Left hindlimb (tissue), 1 donor: Measurements from ENCODE around the gene DGCR6L.
"Not testable (repeated sequence)": the region's sequence is repeated elsewhere in the genome, so short reads cannot be mapped to it uniquely, and the experiment has no call there.

Source experiments
- DNase-seq: peaks from one replicate; pipeline ENCODE4 v3.0.0-alpha.2; 2018

Gene DGCR6L

DNA sequence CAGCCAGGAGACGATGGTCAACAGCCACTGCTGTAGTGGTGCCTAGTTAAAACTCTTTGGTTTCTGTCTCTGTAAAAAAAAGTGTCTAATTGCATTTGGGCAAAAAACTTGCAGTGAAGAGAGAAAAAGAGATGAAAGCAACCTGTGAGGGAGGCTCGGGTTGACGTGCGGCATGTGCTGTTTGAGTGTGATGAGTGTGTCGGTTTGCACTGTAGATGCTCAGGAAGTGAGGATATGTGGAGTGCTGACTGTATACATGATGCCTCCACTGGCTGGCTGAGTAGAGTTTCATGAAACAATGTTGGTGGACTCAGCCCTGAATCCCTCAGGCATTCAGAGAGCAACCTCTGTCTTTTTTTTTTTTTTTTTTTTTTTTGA is 4.3 kb upstream of the DGCR6L start:
- no peak for DNase-seq

DNA sequence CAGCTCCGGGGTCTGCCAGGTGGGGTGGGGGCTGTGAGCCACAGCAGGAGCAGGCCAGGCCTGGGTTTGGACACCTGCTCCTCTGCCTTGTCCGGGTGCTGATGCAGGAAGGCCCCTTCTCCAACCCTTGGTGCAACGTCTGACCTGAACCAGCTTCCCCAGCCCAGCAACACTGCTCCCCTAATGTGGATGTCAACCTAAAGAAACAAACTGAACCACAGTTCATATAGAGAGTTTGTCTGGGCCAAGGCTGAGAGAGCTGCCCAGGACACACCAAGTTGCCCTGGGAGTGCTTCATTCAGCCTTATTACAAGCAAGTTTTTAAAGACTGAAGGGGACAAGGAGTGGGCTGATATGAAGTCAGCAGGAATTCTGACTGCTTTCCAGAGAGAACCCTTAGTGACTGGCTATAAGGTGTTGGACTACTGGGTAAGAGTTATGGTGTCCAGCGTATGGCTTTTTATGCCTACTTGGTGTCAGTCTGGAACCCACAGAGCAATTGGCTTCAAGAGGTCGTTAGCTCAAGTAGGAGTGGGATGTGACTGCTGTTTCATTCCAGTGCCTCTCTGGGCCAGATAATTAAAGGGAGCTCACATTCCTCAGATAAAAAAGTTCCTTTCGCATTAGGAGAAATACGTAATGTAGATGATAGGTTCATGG is 1.8 kb upstream of the DGCR6L start:
- DNase-seq = not testable (repeated sequence)

DNA sequence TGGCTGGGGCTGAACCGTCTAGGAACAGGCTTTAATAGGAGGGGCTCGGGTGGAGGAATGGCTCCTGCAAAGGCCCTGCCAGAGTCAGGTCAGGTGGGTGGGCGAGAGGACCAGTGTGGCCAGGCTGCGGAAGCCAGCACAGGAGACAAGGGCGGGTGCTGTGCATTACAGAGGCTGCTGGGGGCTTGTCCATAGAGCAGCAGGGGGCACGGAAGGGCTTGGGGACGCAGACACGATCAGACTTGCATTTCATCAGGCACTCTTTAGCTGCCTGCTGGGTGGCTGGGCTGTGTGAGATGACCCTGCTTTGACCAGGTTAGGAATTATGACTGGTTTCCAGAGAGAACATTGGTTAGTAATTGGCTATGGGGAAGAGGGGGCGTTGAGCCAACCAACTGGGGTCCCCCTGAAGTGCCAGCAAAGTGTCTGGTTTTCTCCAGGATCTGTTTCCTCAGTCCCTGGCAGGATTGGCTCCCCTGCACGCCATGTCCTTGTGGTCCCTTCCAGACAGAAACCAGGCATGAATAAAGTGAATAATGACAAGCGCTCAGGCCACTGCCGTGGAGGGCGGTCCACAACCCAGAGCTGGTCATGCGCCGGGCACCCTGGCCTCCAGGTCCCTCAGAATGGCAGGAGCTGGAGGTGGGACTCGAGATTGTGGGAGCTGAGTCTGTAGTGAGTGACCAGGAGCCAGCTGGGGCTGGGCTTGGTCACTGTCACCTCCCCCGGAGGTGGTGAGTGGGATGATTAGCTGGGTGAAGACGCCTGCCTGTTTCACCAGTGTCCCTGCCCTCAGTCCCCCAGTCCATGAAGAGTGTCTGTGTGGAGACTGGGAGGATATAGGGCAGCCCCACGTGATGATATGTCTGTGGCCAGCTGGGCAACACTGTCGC is 1.0 kb upstream of the DGCR6L start:
- DNase-seq = peak; percentile 18

DNA sequence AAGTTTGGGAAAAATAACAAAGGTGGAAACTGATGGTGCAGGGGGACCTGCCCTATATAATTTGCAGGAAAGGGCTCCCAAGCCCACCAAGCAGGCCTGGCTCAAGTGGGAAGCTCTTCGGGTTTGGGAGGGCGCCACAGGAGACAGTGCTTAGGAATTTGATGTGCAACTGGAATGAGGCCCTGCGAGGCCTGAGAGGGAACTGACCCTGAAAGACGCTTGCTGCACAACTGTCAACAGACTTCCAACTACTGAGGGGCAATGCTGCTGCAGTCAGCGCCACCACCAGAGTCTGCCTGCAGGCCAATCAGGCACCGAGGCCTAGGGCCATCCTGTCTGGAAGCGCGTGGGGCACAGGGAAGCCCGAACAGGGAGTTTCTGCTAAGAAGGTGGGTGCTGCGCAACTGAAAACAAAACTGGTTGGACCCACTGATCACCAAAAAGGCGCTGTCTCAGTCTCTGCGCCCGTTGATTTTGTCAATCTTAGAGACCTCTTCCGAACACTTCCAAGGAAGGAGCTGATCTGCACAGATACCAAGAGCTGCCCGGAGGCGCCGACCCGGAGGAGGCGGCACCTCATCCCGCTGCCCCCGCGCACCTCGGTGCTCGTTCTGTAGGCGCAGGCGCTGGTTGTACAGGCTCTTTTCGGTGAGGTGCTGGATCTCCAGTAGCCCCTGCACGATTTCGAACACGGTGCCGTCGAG is 667 bp downstream of the DGCR6L start:
- DNase-seq = no peak

DNA sequence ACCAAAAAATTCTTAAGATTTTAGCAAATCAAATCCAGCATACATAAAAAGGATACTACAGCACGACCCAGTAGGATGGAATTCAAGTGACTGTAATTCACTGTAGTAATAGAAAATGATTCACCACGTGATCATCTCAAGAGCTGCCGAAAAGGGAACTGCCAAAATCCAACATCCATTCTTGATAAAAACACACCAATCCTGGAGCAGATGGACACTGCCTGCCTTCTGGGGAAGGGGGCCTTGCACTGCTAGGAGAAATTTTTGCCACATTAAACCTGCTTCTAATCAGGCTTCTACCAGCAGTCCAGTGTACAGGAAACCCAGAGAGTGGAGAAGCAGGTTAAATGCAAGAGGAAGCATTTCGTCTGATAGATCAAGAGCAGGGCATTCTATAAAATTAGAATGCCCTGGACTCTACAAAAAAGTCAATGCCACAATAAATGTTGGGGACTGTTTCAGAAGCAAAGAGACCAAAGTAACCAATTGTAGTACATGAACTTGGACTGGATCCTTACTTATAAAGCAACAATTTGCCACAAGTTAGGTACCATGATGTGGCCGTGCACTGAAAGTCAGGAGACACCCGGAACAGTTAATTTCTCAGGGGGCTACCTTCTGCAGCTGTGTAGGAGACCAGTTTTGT is 1.7 kb downstream of the DGCR6L start:
- not testable (repeated sequence) for DNase-seq

DNA sequence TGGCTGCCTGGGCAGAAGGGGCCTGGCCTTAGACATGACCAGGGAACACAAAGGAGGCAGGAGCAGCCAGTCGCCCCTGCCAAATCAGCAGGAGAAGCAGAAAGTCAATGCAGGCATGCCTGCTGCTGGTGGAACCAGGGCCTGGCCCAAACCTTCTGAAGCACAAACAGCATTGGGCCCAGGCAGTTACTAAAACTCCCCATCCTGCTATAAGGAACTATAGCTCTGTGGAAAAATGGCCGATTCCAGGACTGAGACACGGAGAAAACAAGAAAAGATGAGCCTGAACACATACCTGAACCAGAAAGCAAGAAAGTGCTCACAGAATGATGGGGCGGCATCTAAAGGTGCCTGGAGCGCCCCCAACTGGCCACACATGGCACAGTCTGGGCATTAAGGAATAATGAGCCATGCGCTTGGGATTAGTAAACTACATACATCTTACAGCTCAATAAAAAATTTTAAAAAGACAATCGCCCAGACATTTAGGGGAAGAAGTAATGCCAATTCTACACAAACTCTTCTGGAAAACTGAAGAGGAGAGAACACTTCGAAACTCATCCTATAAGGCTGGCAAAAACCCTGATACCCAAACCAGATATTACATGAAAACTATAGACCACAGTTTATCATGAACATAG is 2.3 kb downstream of the DGCR6L start:
- not testable (repeated sequence) for DNase-seq

DNA sequence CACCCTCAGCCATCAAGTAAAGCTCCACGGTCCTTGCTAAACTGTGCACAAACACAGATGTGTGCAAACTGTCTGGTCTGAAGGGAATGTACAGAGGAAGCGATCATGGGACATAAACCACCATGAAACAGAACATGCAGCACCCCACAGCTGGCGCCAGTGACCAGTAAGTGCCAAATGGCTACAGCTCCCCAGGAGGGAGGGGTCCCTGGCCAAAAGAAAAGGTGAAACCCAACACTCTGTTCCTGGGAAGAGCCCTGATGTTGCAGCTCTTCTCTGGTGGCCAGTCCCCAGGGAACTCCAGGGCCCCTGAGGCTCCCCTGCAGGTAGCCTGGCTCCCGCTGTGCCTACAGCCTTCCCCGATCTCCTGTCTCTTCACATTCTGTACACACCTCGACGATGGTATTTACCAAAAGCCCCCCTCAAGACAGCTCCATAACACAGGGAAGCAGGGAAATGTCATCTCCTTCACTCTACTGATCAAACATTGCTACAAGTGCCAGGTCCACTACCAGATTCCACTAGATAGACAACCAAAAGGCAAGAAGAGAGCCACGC is 2.9 kb downstream of the DGCR6L start:
- DNase-seq = no peak

DNA sequence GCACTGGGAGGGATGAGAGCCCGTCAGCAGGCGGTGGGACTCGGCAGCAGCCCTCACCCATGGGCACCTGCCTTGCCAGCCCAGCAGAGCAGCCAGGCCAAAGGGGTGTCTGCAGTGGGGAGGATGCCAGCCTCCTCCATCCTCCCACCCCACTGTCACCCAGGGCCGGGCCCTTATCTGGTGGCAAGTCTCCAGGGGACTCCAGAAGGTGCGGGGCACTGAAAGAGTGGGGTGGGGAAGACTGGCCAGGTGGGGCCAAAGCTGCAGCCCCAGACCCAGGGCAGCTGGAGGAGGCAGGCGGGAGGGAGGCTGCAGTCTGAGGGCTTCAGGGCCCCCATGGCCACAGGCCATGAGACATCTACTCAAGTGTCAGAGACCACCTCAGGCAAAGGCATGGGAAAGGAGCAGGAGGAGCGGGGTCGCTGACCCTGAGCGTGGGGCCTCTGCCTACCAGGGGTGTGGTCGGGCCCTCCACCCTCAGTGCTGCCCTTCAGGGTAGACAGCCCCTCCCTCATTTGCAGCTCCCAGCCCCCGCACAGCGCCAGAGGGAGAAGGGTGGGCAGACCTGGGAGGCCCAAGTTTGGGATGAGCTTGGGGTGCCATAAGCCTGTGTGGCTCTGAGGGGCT is 3.5 kb downstream of the DGCR6L start:
- DNase-seq = no peak

DNA sequence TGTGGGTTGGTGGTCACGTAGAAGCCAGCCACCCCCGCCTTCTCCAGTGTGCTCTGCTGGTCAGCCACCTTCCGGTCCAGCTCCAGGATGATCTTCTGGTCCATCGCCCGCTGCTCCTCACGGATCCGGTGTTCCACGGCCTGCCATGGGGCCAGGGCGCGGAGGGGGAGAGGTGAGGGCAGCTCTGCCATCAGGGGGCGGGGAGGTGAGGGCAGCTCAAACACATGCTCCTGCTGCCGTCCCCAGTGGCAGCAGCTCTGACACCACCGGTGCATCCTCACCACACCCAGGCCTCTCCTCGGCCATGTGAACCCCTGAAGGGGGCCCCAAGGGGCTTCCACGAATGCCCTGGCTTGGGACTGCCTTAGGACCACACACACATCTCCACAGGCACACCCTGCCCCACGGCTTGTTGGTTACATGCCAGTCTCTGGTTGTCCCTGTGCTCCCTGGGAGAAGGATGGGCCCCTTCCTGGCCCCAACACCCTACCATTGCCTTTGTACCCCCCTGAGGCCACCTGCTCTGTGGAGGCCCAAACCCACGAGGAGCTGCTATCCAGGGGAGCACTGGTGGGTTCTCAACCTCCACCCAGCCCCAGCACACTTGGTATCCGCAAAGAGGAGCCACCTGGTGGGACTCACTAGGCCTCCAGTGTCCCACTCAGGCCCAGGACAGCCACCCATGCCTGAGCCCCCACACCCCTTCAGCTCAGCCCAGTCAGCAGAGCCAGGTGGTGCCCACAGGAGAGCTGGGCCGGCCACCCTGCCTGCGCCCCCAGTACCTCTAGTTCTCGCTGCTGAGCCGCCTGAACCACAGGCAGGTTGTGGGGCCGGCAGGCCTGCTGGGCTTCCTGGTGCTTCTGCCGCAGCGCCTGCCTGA is 4.3 kb downstream of the DGCR6L start:
- DNase-seq = no peak

DNA sequence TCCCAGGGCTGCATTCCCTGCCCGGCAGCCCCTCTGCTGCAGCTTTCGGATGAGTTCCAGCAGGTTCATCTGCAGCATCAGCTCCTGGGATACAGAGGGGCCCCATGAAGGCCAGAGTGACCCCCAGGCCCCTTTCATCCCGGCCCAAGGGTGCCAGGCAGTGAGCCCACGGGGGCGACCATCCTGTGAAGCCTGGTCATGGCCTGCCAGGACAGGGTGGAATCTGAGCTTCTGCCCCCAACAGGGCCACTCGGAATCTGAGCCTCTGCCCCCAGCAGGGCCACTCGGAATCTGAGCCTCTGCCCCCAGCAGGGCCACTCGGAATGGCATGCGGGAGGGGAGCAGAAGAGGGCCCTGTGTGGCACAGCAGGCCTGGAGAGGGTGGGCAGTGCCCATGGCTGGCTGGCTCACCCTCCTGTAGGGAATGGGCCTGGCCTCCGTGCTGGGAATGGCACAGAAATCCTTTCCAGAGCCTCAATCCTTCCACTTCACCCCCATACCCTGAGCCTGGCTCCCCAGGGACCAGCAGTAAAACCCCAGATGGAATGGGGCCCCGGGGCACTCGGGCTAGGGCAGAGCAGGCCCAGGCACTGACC is 5.0 kb downstream of the DGCR6L start:
- DNase-seq = not testable (repeated sequence)

DNA sequence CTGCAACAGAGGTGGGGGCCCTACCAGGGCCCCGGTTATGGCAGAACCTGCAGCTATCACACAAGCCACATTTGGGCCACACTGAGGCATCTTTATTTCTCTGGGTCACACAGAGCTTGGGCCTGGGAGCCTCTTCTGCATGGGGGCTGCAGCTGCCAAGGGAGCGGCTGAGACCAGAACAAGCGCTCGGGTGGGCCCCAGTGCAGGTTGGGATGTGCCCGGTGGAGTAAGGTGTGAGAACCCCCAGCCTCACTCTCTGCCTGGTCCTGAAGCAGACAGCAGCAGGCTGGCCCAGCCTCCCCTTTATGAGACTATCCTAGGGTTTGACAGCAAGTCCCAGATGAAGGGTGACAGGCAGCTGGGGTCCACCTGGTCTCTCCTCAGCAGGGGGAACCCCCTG is 5.7 kb downstream of the DGCR6L start:
- not testable (repeated sequence) for DNase-seq

DNA sequence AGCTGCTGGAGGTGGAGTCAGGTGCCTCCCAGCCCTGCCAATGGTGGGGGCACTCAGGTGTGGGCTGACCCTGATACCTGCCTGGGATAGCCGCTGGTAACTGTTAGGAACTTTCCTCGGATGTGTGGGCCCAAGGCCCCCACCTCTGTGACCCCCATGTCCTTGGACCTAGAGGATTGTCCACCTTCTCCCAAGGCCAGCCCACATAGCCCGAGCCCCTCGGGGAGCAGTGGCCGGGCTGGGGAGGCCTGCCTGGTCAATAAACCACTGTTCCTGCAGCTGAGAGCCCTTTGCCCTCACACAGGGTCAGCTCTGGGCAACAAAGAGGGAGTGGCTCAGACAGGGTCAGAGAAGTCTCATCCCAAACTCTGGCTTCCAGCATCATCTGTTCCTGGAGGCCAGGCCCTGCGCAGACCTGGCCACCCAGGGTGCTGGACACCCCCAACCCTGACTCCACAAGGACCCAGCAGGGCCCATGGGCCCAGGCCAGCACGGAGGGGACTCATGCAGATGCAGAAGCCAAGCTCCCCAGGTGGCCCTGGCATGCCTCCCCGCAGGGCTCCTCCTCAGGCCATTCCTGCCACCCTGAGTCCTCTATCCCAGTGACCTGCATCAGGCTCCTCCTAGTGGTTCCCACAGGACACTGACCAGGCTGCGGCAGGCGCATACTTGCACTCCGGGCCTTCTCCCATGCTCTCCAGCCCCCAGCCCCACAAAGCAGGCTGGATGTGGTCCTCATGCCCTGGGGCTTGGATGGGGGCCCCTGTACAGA is 6.4 kb downstream of the DGCR6L start:
- not testable (repeated sequence) for DNase-seq

DNA sequence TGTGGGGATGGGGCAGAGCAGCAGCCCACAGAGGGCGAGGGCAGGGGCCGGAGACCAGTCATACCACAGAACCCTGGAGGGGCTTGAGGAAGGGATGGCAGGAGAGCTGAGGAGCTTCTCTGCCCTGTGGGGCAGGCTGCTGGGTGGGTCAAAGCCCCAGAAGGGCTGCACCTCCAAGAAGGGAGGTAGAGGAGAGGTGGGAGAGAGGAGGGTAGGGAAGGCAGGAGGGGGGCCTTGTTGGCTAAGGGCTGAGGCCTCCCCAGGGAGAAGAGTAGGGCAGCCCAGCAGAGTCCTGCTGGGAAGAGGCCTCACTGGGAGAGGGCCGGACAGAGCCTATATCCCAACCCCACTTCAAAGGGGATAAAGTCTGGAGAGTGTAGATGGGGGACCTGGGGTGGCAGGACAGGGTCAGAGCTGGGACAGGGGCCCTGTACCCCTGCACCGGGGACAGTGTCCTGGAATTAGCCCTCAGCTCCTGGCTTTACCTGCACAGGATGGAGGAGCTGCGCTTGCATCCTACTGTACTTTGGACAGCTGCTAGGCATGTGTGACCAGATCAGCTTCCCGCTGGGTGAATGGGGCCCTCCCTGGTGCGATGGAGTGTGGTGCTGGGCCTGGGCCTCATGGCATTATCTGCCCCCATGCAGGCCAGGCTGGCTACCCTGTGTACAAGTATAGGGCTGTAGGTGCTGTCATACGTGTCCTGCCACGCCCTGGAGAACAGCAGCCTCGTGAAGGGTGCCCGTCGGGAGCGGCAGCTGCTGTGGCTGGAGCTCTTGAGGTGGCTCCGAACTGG is 7.3 kb downstream of the DGCR6L start:
- no peak for DNase-seq

DNA sequence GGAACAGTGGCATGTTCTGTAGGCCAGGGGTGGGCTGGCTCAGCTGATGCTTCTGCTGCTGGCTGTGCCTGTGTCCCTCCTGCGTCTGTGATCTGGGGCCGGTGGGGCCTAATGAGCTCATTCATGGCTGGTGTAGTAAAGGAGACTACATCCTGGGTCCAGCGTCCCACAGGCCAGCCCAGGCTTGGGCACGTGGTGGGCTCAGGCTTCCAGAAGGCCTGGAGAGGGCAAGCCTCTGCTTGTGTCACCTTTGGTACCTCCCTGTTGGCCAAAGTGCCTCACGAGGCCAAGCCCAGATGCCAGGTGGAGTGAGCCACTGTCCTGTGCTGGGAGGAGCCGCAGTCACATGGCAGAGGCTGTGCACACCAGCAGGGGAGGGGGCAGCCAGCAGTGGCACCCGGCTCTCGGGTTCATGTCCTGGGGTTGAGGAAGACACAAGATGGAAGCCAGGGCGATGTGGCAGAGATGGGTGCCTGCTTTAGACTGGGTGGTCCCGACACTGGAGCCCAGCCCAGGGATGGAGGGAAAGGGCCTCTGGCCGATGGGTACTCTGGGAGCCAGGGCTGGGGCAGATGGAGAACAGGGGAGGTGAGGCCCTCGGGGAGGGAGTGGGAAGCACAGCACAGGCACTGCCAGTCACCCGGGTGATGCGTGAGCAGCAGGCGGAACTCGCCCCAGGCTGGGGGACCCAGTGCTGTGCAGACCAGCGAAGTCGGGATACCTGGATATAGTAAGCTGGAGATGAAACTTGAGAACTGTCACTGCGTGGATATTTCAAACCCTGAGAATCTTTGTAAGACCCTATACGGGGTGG is 8.4 kb downstream of the DGCR6L start:
- not testable (repeated sequence) for DNase-seq

DNA sequence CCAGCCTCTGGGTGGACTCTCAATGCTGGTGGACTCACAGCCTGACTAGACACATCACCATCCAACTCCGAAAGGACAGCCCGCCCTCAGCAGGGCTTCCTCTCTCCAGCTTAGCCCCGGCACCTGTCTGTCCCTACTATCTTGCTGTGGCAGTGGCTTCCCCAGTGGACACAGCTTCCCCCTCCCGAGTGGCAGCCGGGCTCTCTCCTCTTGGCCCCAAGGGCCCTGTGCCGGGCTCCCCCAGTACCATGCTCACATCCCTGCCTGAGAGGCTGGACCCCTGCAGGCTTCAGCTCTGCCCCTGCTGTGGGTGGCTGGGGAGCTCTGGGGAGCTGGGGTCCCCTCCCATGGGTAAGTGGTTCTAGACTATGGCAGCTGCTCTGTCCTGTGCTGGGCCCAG is 9.1 kb downstream of the DGCR6L start:
- not testable (repeated sequence) for DNase-seq

DNA sequence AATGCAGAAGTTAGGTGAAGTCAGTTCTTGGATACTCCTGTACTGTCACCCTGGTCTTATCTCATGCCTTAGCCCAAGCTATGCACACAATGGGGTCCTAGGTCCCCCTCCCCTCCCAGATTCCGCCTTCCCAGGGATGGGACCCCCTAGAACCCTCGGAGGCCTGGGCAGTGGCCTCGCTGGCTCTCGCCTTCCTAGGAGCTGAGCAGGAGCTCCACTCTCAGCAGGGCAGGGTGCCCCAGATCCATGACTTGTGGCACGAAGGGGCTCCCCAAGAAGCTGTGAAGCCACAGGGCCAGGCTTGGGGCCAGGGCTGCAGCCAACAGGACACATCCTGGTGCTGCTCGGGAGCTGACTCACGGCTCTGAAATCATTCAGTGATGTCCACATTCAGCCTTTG is 9.7 kb downstream of the DGCR6L start:
- not testable (repeated sequence) for DNase-seq

DNA sequence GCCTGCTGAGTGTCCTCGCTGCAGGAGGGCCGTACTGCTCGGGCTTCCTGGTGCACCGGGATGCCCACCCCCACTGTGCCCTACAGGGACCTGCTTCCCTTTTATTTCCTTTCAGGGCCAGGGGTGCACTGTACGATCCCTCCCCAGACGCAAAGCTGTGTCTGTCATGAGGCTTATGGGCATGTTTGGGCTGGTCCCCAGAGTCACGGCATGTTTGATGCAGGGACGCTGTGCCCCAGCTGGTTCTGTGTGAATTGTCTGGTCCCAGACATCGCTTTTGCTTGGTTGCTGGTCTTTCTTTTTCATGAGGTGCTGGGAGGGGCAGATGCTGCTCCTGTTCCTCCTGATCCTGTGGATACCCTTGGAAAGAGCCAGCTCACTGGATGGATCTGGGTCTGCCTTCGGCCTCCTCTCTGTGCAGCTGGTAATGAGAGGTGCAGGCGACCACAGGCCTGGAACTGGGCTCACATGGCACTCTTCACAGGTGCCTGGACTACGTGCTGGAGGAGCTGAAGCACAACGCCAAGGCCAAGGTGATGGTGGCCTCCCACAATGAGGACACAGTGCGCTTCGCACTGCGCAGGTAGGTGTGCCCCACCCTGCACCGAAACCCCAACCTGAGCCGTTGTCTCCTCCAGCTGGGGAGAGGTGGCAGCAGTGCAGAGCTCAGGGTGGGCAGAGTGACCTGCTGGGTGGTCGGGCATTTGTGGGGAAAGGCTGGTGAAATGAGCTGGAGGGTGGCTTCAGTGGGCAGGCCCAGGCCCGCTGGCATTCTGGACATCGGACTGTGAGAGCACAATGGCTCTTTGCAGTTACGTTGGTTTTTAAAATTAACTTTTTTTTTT is 10.8 kb downstream of the DGCR6L start:
- DNase-seq = not testable (repeated sequence)
